AG04450 (cell line): ENCODE data around the gene SYT2. TPM values are rescaled to one million over a fixed set of nuclear protein-coding genes. Genes with fewer than 3 reads are reported as not detected.

Experiments
- CTCF ChIA-PET: fragments of 300-600, 350-600 bp; formaldehyde crosslinking; extraction: SDS; loops from one replicate; lab custom pipeline; 2022; ENCODE audit warnings: antibody characterized with exemption, inconsistent platforms; lab: Charles Lee
- POLR2A ChIA-PET: fragments of 350-600 bp; formaldehyde crosslinking; extraction: SDS; loops from one replicate; lab custom pipeline; 2021; ENCODE audit warnings: antibody characterized with exemption, inconsistent platforms; lab: Yijun Ruan, JAX
- DNase-seq: peaks from one replicate; pipeline ENCODE4 v3.0.0-alpha.2; 2011; ENCODE audit warnings: low read depth, low spot score
- H3K27ac ChIP-seq: one replicate; pipeline ENCODE4 v1.5.1; 2012; ENCODE audit warnings: low read depth, low read length, control low read depth
- H3K27me3 ChIP-seq: one replicate; pipeline ENCODE4 v1.6.0; 2012; ENCODE audit warnings: low read length; ENCODE audit not compliant: control insufficient read depth, insufficient read depth
- H3K4me3 ChIP-seq: 2 replicates; pipeline ENCODE4 v1.5.1; 2011; ENCODE audit warnings: mild to moderate bottlenecking, low read depth, low read length, control low read depth
- H3K9me3 ChIP-seq: 2 replicates; pipeline ENCODE4 v1.5.1; 2012; ENCODE audit warnings: low read length; ENCODE audit not compliant: control insufficient read depth, insufficient read depth
- CTCF ChIP-seq: IDR thresholded peaks from 2 replicates; pipeline ENCODE4 v1.5.1; 2011; ENCODE audit warnings: low read depth, low read length, control low read depth, inconsistent platforms
- polyA plus RNA-seq: library from polyadenylated mRNA; depleted of rRNA; stranded (reverse); fragments of >200 nt; gene quantifications from 2 replicates; pipeline ENCODE4 v1.2.3, GENCODE V29; 2011

Gene SYT2
- polyA plus RNA-seq, 1 experiment = 0.01 TPM

- Histone ChIP-seq H3K9me3 (no peaks in the 10 kb centered on the region; the same call in 1 of the 2 replicates), H3K27me3 (no peaks in the 10 kb centered on the region), H3K27ac (peak overlapping the region; percentile 98), H3K4me3 (no peak overlapping the region)
- DNase-seq = no peak
- CTCF ChIA-PET = interaction anchor here (1.1 to 3.1 kb wide), 4 partner anchors 12 to 16 kb away, joined by 3 to 16 read pairs (median 6); no protein-coding TSS in a partner anchor
- no peak for TF ChIP-seq CTCF
- POLR2A ChIA-PET = no interaction called here
Observed at GRCh38 chr1:202587859-202588485, 122.3 kb downstream of the SYT2 start.

GRCh38 chr1:202586871-202587270 lies 123.4 kb downstream of the SYT2 start:
- CTCF ChIA-PET = interaction anchor here (1.3 to 3.1 kb wide), 4 partner anchors 9 to 16 kb away, joined by 3 to 16 read pairs (median 6); no protein-coding TSS in a partner anchor
- no peak for DNase-seq
- H3K4me3 ChIP-seq = no peak overlapping the region
- no peaks in the 10 kb centered on the region for H3K27me3 ChIP-seq
- POLR2A ChIA-PET = interaction anchor here (0.6 to 1.3 kb wide), 2 partner anchors 9 to 982 kb away, joined by 4 to 5 read pairs; no protein-coding TSS in a partner anchor
- no peak overlapping the region for H3K27ac ChIP-seq
- TF ChIP-seq CTCF = no peak
- no peaks in the 10 kb centered on the region; the same call in 1 of the 2 replicates for H3K9me3 ChIP-seq

- no peak overlapping the region for H3K4me3 ChIP-seq
- CTCF ChIA-PET = interaction anchor here (1.3 to 3.1 kb wide), 4 partner anchors 8 to 17 kb away, joined by 3 to 16 read pairs (median 6); no protein-coding TSS in a partner anchor
- POLR2A ChIA-PET = interaction anchor here (0.7 to 1.3 kb wide), 2 partner anchors 8 to 46 kb away, joined by 3 to 5 read pairs; no protein-coding TSS in a partner anchor
- H3K27ac ChIP-seq = no peak overlapping the region
- H3K27me3 ChIP-seq = no peaks in the 10 kb centered on the region
- no peak for TF ChIP-seq CTCF
- no peaks in the 10 kb centered on the region; the same call in 1 of the 2 replicates for H3K9me3 ChIP-seq
- DNase-seq = no peak
Observed at GRCh38 chr1:202586018-202586821, 124.0 kb downstream of the SYT2 start.

- TF ChIP-seq CTCF = no peak
- ChIA-PET POLR2A (interaction anchor here (0.7 to 1.3 kb wide), 2 partner anchors 8 to 45 kb away, joined by 3 to 5 read pairs; no protein-coding TSS in a partner anchor), CTCF (interaction anchor here (2.1 to 3.1 kb wide), 2 partner anchors 14 kb away, joined by 9 to 16 read pairs; no protein-coding TSS in a partner anchor)
- Histone ChIP-seq H3K27me3 (no peaks in the 10 kb centered on the region), H3K4me3 (no peak overlapping the region), H3K9me3 (no peaks in the 10 kb centered on the region), H3K27ac (no peak overlapping the region)
- DNase-seq = no peak
Observed at GRCh38 chr1:202585590-202585933, 124.7 kb downstream of the SYT2 start.
